Measurements from ENCODE around the gene CD36. TPM values are rescaled to one million over a fixed set of nuclear protein-coding genes. Genes with fewer than 3 reads are reported as not detected.

The CD36 gene
- total and polyA plus RNA-seq, 2 of the 8 experiments (the other 6 are each of a cell fraction or from before 2014, with no cell fraction given): 0.33 to 0.60 TPM

- H3K18ac ChIP-seq (ENCODE audit: extremely low read depth, low read length): no peak overlapping the region
- H4K20me1 ChIP-seq (replicated peaks in 1 of 2; ENCODE audit: control insufficient read depth in 1 of 2, insufficient read depth in 2 of 2, low read length in 2 of 2): no peaks in the 10 kb centered on the region
- H4K5ac ChIP-seq (ENCODE audit: insufficient read length, low read depth, low read length): no peak overlapping the region
- ChIA-PET POLR2A (ENCODE audit: partially characterized antibody) (no interaction called here), CTCF (ENCODE audit: partially characterized antibody) (interaction anchor here (2.8 kb wide), 1 partner anchor 11 kb away, joined by 14 read pairs; no protein-coding TSS in a partner anchor)
- no peaks in the 10 kb centered on the region for H3K9me3 ChIP-seq (ENCODE audit: insufficient read depth in 2 of 2, low read depth in 1 of 2, low read length in 1 of 2)
- H3K79me1 ChIP-seq (ENCODE audit: low read depth, low read length): no peaks in the 10 kb centered on the region
- no peak overlapping the region for H4K8ac ChIP-seq (ENCODE audit: extremely low read depth, insufficient read depth, low read length)
- no peaks in the 10 kb centered on the region for H3K36me3 ChIP-seq (ENCODE audit: control insufficient read depth in 2 of 4, insufficient read depth in 4 of 4, low read length in 3 of 4)
- no peak overlapping the region for H2BK120ac ChIP-seq (replicated peaks; ENCODE audit: low read depth, low read length)
- no peak overlapping the region for H2BK12ac ChIP-seq (ENCODE audit: low read depth, low read length)
- H3K4me2 ChIP-seq (ENCODE audit: insufficient read depth in 1 of 2, low read depth in 2 of 2, low read length in 2 of 2): no peak overlapping the region
- no peak overlapping the region for H2BK20ac ChIP-seq (ENCODE audit: low read length)
- H2AK5ac ChIP-seq (ENCODE audit: low read depth, low read length): no peak overlapping the region
- H2AFZ ChIP-seq (ENCODE audit: low read length): no peak overlapping the region
- H3K4me1 ChIP-seq (replicated peaks in 1 of 4; ENCODE audit: control insufficient read depth in 3 of 4, insufficient read depth in 4 of 4, low read length in 3 of 4): no peaks in the 10 kb centered on the region
- FAIRE-seq: no peak
- no peak overlapping the region for H2BK15ac ChIP-seq (ENCODE audit: low read length)
- no peak overlapping the region for H4K91ac ChIP-seq (replicated peaks; ENCODE audit: insufficient read length, low read length)
- no peaks in the 10 kb centered on the region for H3K23me2 ChIP-seq (ENCODE audit: low read depth, low read length)
- TF ChIP-seq, protein P1, sequence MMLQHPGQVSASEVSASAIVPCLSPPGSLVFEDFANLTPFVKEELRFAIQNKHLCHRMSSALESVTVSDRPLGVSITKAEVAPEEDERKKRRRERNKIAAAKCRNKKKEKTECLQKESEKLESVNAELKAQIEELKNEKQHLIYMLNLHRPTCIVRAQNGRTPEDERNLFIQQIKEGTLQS (IDR thresholded peaks at IDR 0.05; ENCODE audit: insufficient read depth, low read depth, low read length): no peak
- H3K23ac ChIP-seq (ENCODE audit: insufficient read length): no peak overlapping the region
- H3K4me3 ChIP-seq (ENCODE audit: extremely low read depth in 1 of 4, insufficient read depth in 2 of 4, low read depth in 3 of 4, low read length in 4 of 4): no peak overlapping the region
- H3K79me2 ChIP-seq (ENCODE audit: control insufficient read depth in 1 of 2, insufficient read depth in 2 of 2, low read length in 2 of 2): no peaks in the 10 kb centered on the region
- H3K56ac ChIP-seq (replicated peaks; ENCODE audit: insufficient read length, low read depth, low read length): no peak overlapping the region
- H3K14ac ChIP-seq (ENCODE audit: insufficient read length): no peak overlapping the region
- H2BK5ac ChIP-seq (ENCODE audit: low read depth, low read length): no peak overlapping the region
- H3K27me3 ChIP-seq (replicated peaks in 1 of 4; ENCODE audit: control insufficient read depth in 3 of 4, extremely low read depth in 1 of 4, insufficient read depth in 3 of 4, low read length in 3 of 4): no peaks in the 10 kb centered on the region
- no peak overlapping the region for H3K27ac ChIP-seq (ENCODE audit: low read depth, low read length)
- H3K9ac ChIP-seq (replicated peaks in 1 of 4; ENCODE audit: extremely low read depth in 1 of 4, low read depth in 3 of 4, low read length in 3 of 4): no peak overlapping the region
- 90% methylated on average over 5 of the region's 5 CpGs; no CpG with 5 or more reads in 1 of the 2 experiments for WGBS, 2 experiments (ENCODE audit: extremely low coverage in 1 of 2, insufficient coverage in 1 of 2, insufficient read length in 1 of 2, insufficient replicate concordance in 2 of 2, low coverage in 1 of 2, low lambda C conversion rate in 2 of 2, missing lambda C conversion rate in 1 of 2)
- no peak overlapping the region for H3K4ac ChIP-seq (replicated peaks; ENCODE audit: insufficient read length, low read depth, low read length)
- no peak for DNase-seq (ENCODE audit: low read depth in 1 of 2, low spot score in 2 of 2)
Measured at GRCh38 chr7:80651471-80651870, 13.0 kb downstream of the CD36 start.

Measured in H1 (cell line).